Measurements from ENCODE around the gene CEP162.

- TF ChIP-seq CTCF (IDR thresholded peaks at IDR 0.05) (no peak), ZFX (IDR thresholded peaks at IDR 0.05; ENCODE audit: borderline replicate concordance) (no peak)
Measured at GRCh38 chr6:84258866-84259265, 31.4 kb upstream of the CEP162 start.

Measured in 22Rv1 (cell line).